ENCODE results near the gene TXNDC12.
"Not testable (repeated sequence)": the region's sequence is repeated elsewhere in the genome, so short reads cannot be mapped to it uniquely, and the experiment has no call there.

DNA sequence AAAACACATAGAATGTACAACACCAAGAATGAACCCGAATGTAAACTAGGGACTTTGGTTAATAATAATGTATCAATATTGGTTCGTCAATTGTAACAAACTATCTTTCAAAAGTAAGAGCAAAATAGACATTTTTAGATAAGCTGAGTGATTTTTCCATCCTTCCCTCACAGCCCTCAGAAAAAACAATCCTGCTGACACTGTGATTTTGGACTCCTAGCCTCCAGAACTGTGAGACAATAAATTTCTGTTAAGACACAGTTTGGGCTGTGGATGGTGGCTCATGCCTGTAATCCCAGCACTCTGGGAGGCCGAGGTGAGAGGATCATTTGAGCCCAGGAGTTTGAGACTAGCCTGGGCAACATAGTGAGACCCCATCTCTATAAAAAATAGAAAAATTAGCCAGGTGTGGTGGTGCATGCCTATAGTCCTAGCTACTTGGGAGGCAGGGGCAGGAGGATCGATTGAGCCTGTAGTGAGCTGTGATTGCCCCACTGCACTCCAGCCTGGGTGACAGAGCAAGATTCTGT is 9.3 kb downstream of the TXNDC12 start:
- TF ChIP-seq, protein P1, sequence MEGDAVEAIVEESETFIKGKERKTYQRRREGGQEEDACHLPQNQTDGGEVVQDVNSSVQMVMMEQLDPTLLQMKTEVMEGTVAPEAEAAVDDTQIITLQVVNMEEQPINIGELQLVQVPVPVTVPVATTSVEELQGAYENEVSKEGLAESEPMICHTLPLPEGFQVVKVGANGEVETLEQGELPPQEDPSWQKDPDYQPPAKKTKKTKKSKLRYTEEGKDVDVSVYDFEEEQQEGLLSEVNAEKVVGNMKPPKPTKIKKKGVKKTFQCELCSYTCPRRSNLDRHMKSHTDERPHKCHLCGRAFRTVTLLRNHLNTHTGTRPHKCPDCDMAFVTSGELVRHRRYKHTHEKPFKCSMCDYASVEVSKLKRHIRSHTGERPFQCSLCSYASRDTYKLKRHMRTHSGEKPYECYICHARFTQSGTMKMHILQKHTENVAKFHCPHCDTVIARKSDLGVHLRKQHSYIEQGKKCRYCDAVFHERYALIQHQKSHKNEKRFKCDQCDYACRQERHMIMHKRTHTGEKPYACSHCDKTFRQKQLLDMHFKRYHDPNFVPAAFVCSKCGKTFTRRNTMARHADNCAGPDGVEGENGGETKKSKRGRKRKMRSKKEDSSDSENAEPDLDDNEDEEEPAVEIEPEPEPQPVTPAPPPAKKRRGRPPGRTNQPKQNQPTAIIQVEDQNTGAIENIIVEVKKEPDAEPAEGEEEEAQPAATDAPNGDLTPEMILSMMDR (IDR thresholded peaks at IDR 0.05): not testable (repeated sequence)
- not testable (repeated sequence) for TF ChIP-seq EZH2phosphoT487, EZH2 (IDR thresholded peaks at IDR 0.05)

All from neural progenitor cell (in vitro differentiated cells).